Kidney (tissue), 14 donors: ENCODE measurements around the gene AXIN1. TPM values are rescaled to one million over a fixed set of nuclear protein-coding genes. Genes with fewer than 3 reads are reported as not detected.
"Not testable (repeated sequence)": the region's sequence is repeated elsewhere in the genome, so short reads cannot be mapped to it uniquely, and the experiment has no call there.

ENCODE experiments used
- DNase-seq, 5 donors: peaks; one replicate each; pipeline ENCODE4 v3.0.0-alpha.2; 2013 to 2020
- FAIRE-seq: peaks from 2 replicates; lab custom pipeline; 2012; peaks lifted over from hg19 to GRCh38; lab: Jason Lieb, UNC
- H3K27ac ChIP-seq, 2 donors: one replicate each; pipeline ENCODE4 v1.7.0; 2013; ENCODE audit warnings: low read depth in 2 of 2, low read length in 2 of 2, inconsistent platforms in 1 of 2
- H3K27me3 ChIP-seq: one replicate; pipeline ENCODE4 v1.7.1; 2013; ENCODE audit warnings: low read length, inconsistent platforms; ENCODE audit not compliant: control insufficient read depth, insufficient read depth
- H3K36me3 ChIP-seq, 3 donors: one replicate each; pipeline versions ENCODE4 v1.7.0 to v1.7.1; 2013; ENCODE audit warnings: low read length in 3 of 3, control low read depth in 1 of 3, inconsistent platforms in 1 of 3; ENCODE audit not compliant: insufficient read depth in 3 of 3, control insufficient read depth in 2 of 3
- H3K4me1 ChIP-seq, 3 donors: one replicate each; pipeline versions ENCODE4 v1.7.0 to v1.7.1; 2013; ENCODE audit warnings: low read length in 3 of 3, inconsistent platforms in 1 of 3, low read depth in 1 of 3; ENCODE audit not compliant: control insufficient read depth in 2 of 3, insufficient read depth in 2 of 3
- H3K4me3 ChIP-seq, 3 donors: one replicate each; pipeline versions ENCODE4 v1.7.0 to v1.8.1; 2013; ENCODE audit warnings: low read length in 3 of 3, control low read depth in 1 of 3, inconsistent platforms in 1 of 3
- H3K9ac ChIP-seq, 3 donors: one replicate each; pipeline versions ENCODE4 v1.7.0 to v1.7.1; 2013; ENCODE audit warnings: low read length in 3 of 3, control low read depth in 1 of 3, inconsistent platforms in 1 of 3
- H3K9me3 ChIP-seq, 3 donors: one replicate each; pipeline versions ENCODE4 v1.7.0 to v1.7.1; 2013; ENCODE audit warnings: low read length in 3 of 3, control low read depth in 1 of 3, inconsistent platforms in 1 of 3; ENCODE audit not compliant: control insufficient read depth in 2 of 3, insufficient read depth in 1 of 3
- intact Hi-C: fragments of 100-400 bp; cut with DNase I; formaldehyde crosslinking; loops from one replicate; pipeline ENCODE4 v1.11.1; 2022
- polyA plus RNA-seq: library from polyadenylated mRNA; stranded (reverse); fragments of 350-450 nt; fragmentation: Illumina TruSeq; extraction: RNeasy Lipid Tissue Mini Kit (QIAGEN cat#74804); gene quantifications from one replicate; pipeline ENCODE4 v1.2.3, GENCODE V29; 2014; ENCODE audit warnings: low read depth, low replicate concordance; ENCODE audit not compliant: insufficient read depth
- total RNA-seq: library from RNA; stranded (reverse); fragmentation: NEBNext Ultra II Directional; extraction: Animal tissue kit (Norgen Biotek cat#: 25700); gene quantifications from one replicate; pipeline ENCODE4 v1.2.1, GENCODE V29; 2021
- TF ChIP-seq, protein P1 (sequence below): IDR thresholded peaks from 3 replicates; pipeline ENCODE4 v1.5.1; 2012; ENCODE audit warnings: mild to moderate bottlenecking, moderate library complexity, borderline replicate concordance; ENCODE audit not compliant: insufficient read depth; ENCODE audit errors: extremely low read depth
- donor health status: control.
- donor health status: control.
- donor health status: control.
- donor health status: control.
- donor health status: control.
- donor health status: DM: yes; HTN: yes; CAD: no.
- donor health status: Normal renal cell carcinoma (clear cell type).

The AXIN1 gene
- total and polyA plus RNA-seq, 2 donors from 2014 or later, result 9.7 to 24.6 TPM

- TF ChIP-seq, protein P1, sequence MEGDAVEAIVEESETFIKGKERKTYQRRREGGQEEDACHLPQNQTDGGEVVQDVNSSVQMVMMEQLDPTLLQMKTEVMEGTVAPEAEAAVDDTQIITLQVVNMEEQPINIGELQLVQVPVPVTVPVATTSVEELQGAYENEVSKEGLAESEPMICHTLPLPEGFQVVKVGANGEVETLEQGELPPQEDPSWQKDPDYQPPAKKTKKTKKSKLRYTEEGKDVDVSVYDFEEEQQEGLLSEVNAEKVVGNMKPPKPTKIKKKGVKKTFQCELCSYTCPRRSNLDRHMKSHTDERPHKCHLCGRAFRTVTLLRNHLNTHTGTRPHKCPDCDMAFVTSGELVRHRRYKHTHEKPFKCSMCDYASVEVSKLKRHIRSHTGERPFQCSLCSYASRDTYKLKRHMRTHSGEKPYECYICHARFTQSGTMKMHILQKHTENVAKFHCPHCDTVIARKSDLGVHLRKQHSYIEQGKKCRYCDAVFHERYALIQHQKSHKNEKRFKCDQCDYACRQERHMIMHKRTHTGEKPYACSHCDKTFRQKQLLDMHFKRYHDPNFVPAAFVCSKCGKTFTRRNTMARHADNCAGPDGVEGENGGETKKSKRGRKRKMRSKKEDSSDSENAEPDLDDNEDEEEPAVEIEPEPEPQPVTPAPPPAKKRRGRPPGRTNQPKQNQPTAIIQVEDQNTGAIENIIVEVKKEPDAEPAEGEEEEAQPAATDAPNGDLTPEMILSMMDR, result no peak
- H3K27me3 ChIP-seq, result no peaks in the 10 kb centered on the region
- H3K9ac ChIP-seq, result no peak overlapping the region
- intact Hi-C loops, result no loop called here
- no peaks in the 10 kb centered on the region for H3K9me3 ChIP-seq
- H3K27ac ChIP-seq, result no peak overlapping the region
- no peak for DNase-seq
- no peak overlapping the region for H3K4me3 ChIP-seq
- peaks cover 0 to 4% (median 0%) of the 10 kb centered on the region in 3 donors for H3K4me1 ChIP-seq
- no peak for FAIRE-seq
- H3K36me3 ChIP-seq, result no peaks in the 10 kb centered on the region
These were observed 19.0 kb downstream of the AXIN1 start for GRCh38 chr16:333406-334094.

DNA sequence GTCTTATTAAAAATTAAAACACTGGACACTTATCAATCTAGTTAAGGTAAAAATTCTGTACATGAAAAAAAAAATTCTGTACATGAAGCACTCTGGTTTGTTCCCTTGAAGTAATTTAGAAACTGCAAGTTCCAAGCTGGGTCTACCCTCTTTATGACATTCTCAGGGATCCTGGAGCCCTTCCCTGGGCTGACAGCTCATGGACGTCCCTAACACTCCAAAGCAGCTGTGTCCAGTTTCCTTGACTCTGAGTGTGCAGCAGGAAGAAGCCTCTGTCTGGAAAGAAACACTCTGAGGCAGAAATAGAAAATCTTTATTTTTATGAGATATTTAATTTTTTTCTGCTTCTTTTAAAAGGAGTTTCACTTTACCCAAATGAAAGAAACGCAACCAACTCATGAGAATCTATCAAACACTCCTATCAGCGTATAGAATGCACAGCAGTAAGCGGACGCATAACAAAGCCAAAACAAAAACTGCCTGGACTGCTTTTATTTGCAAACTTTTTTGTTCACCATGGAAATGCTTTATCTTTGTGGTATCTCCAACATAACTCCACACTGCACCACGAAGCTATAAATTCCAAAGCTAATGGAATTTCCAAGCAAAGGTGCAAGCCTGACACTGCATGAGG, 21.2 kb downstream of the AXIN1 start:
- H3K27ac ChIP-seq, H3K9ac ChIP-seq, H3K4me3 ChIP-seq, H3K27me3 ChIP-seq, FAIRE-seq, H3K9me3 ChIP-seq, intact Hi-C loops, H3K36me3 ChIP-seq: not testable (repeated sequence)
- H3K4me1 ChIP-seq, result peaks cover 0 to 12% (median 5%) of the 10 kb centered on the region in 3 donors
- DNase-seq, result peak in 1 of 5 donors; percentile 73

DNA sequence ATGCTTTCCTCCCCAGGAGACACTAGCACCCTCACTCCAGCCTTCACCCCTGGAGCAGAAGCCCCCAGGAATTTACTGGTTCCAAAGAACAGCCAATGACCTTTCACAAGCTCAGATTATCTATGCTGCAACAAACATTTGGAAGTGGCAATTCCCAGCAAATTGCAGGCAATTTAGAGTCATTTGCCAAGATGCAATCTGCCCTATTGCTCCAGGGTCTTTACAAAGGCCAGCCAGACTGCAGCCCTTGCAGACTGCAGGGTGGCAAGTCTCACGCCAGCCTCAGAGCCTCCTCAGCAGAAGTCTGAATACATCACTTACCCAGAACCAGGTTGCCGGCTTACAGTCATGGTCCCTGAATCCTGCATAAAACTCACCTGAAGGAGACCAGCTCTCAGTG, 21.8 kb downstream of the AXIN1 start:
- intact Hi-C loops, result no loop called here
- DNase-seq (no peak), FAIRE-seq (no peak)
- TF ChIP-seq, protein P1, result no peak
- H3K4me1 ChIP-seq, result peaks cover 0 to 12% (median 5%) of the 10 kb centered on the region in 3 donors
- H3K27ac ChIP-seq, result no peak overlapping the region
- no peaks in the 10 kb centered on the region for H3K27me3 ChIP-seq
- no peaks in the 10 kb centered on the region for H3K36me3 ChIP-seq
- H3K4me3 ChIP-seq, result no peak overlapping the region
- H3K9me3 ChIP-seq, result no peaks in the 10 kb centered on the region
- H3K9ac ChIP-seq, result no peak overlapping the region

- no peaks in the 10 kb centered on the region for H3K36me3 ChIP-seq
- H3K27ac ChIP-seq, result no peak overlapping the region
- TF ChIP-seq, protein P1, result no peak
- DNase-seq (no peak), FAIRE-seq (no peak)
- peaks cover 0 to 8% (median 5%) of the 10 kb centered on the region in 3 donors for H3K4me1 ChIP-seq
- no peaks in the 10 kb centered on the region for H3K27me3 ChIP-seq
- no peak overlapping the region for H3K9ac ChIP-seq
- no peak overlapping the region for H3K4me3 ChIP-seq
- intact Hi-C loops, result no loop called here
- H3K9me3 ChIP-seq, result no peaks in the 10 kb centered on the region
These were observed 27.0 kb downstream of the AXIN1 start for GRCh38 chr16:325375-326145.
